ENCODE results near the gene IL34. TPM values are rescaled to one million over a fixed set of nuclear protein-coding genes. Genes with fewer than 3 reads are reported as not detected.
A peak's percentile ranks its signal among the peaks of the same experiment; 100 is the strongest.

IL34 gene
- polyA plus RNA-seq, 2 donors, result 22.9 to 32.7 TPM

- H3K4me3 ChIP-seq (ENCODE audit: low read depth in 1 of 2, low read length in 2 of 2), result no peak overlapping the region
- WGBS, 2 donors, result 45 to 46% methylated on average over 35 of the region's 35 CpGs
- peak overlapping the region in 1 of 2 donors; percentile 18 for H3K27ac ChIP-seq (ENCODE audit: low read depth in 2 of 2, low read length in 1 of 2)
Observed at GRCh38 chr16:70653809-70654771, 7.7 kb downstream of the IL34 start.

DNA sequence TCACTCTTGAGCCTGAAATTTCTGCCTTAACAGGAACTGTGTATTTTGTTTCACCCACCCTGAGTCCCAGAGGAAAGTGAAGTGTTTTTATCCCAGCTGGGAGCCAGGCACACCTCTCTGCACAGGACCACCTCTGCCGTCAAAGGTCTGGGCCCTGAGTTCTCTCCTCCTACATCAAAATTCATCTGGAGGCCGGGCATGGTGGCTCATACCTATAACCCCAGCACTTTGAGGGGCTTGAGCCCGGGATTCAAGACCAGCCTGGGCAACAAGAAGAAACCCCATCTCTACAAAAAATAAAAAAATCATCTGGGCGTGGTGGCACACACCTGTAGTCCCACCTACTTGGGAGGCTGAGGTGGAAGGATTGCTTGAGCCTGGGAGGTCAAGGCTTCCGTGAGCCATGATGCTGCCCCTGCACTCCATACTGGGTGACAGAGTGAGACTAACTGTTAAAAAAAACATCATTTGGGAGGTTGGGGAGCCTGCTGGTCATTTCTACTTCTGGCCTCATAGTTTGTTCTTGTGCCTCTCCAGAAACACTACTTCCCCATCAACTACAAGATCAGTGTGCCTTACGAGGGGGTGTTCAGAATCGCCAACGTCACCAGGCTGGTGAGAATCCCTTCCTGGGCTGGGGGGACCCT is 9.8 kb downstream of the IL34 start:
- H3K27me3 ChIP-seq (ENCODE audit: control insufficient read depth in 1 of 2, insufficient read depth in 2 of 2, low read length in 2 of 2), result no peaks in the 10 kb centered on the region
- WGBS, 2 donors, result 81 to 86% methylated on average over 8 of the region's 8 CpGs
- H3K4me1 ChIP-seq (ENCODE audit: control insufficient read depth in 2 of 2, insufficient read depth in 2 of 2, low read length in 1 of 2), result peaks cover 2 to 7% of the 10 kb centered on the region in 2 donors
- H3K4me3 ChIP-seq (ENCODE audit: low read depth in 1 of 2, low read length in 2 of 2), result no peak overlapping the region
- H3K9me3 ChIP-seq (ENCODE audit: control insufficient read depth in 2 of 2, insufficient read depth in 1 of 2, low read depth in 1 of 2, low read length in 1 of 2), result no peaks in the 10 kb centered on the region
- H3K27ac ChIP-seq (ENCODE audit: low read depth in 2 of 2, low read length in 1 of 2), result no peak overlapping the region
- H3K36me3 ChIP-seq (ENCODE audit: control insufficient read depth in 2 of 2, insufficient read depth in 2 of 2, low read length in 1 of 2), result peaks cover 0 to 16% of the 10 kb centered on the region in 2 donors

More at GRCh38 chr16:70653809-70654771, 7.7 kb downstream of the IL34 start:
- no peaks in the 10 kb centered on the region for H3K27me3 ChIP-seq (ENCODE audit: control insufficient read depth in 1 of 2, insufficient read depth in 2 of 2, low read length in 2 of 2)
- H3K9me3 ChIP-seq (ENCODE audit: control insufficient read depth in 2 of 2, insufficient read depth in 1 of 2, low read depth in 1 of 2, low read length in 1 of 2), result no peaks in the 10 kb centered on the region
- H3K36me3 ChIP-seq (ENCODE audit: control insufficient read depth in 2 of 2, insufficient read depth in 2 of 2, low read length in 1 of 2), result peaks cover 0 to 13% of the 10 kb centered on the region in 2 donors
- peaks cover 4 to 14% of the 10 kb centered on the region in 2 donors for H3K4me1 ChIP-seq (ENCODE audit: control insufficient read depth in 2 of 2, insufficient read depth in 2 of 2, low read length in 1 of 2)

- no peaks in the 10 kb centered on the region for H3K27me3 ChIP-seq (ENCODE audit: control insufficient read depth in 1 of 2, insufficient read depth in 2 of 2, low read length in 2 of 2)
- H3K4me3 ChIP-seq (ENCODE audit: low read depth in 1 of 2, low read length in 2 of 2), result no peak overlapping the region
- WGBS, 2 donors, result 73 to 75% methylated on average over 22 of the region's 22 CpGs
- H3K27ac ChIP-seq (ENCODE audit: low read depth in 2 of 2, low read length in 1 of 2), result no peak overlapping the region
- H3K9me3 ChIP-seq (ENCODE audit: control insufficient read depth in 2 of 2, insufficient read depth in 1 of 2, low read depth in 1 of 2, low read length in 1 of 2), result no peaks in the 10 kb centered on the region
- peaks cover 0 to 16% of the 10 kb centered on the region in 2 donors for H3K36me3 ChIP-seq (ENCODE audit: control insufficient read depth in 2 of 2, insufficient read depth in 2 of 2, low read length in 1 of 2)
- peaks cover 2 to 5% of the 10 kb centered on the region in 2 donors for H3K4me1 ChIP-seq (ENCODE audit: control insufficient read depth in 2 of 2, insufficient read depth in 2 of 2, low read length in 1 of 2)
Observed at GRCh38 chr16:70656712-70657263, 10.4 kb downstream of the IL34 start.

GRCh38 chr16:70657956-70658355 is 11.6 kb downstream of the IL34 start:
- WGBS, 2 donors, result 67 to 77% methylated on average over 7 of the region's 7 CpGs

GRCh38 chr16:70658921-70659320 is 12.6 kb downstream of the IL34 start:
- H3K4me3 ChIP-seq (ENCODE audit: low read depth in 1 of 2, low read length in 2 of 2), result no peak overlapping the region
- H3K27ac ChIP-seq (ENCODE audit: low read depth in 2 of 2, low read length in 1 of 2), result no peak overlapping the region
- WGBS, 2 donors, result 81 to 87% methylated on average over 5 of the region's 5 CpGs
- H3K4me1 ChIP-seq (ENCODE audit: control insufficient read depth in 2 of 2, insufficient read depth in 2 of 2, low read length in 1 of 2), result peaks cover 2 to 5% of the 10 kb centered on the region in 2 donors
- H3K27me3 ChIP-seq (ENCODE audit: control insufficient read depth in 1 of 2, insufficient read depth in 2 of 2, low read length in 2 of 2), result no peaks in the 10 kb centered on the region
- H3K36me3 ChIP-seq (ENCODE audit: control insufficient read depth in 2 of 2, insufficient read depth in 2 of 2, low read length in 1 of 2), result peaks cover 0 to 24% of the 10 kb centered on the region in 2 donors
- H3K9me3 ChIP-seq (ENCODE audit: control insufficient read depth in 2 of 2, insufficient read depth in 1 of 2, low read depth in 1 of 2, low read length in 1 of 2), result no peaks in the 10 kb centered on the region

More at GRCh38 chr16:70657956-70658355, 11.6 kb downstream of the IL34 start:
- H3K4me1 ChIP-seq (ENCODE audit: control insufficient read depth in 2 of 2, insufficient read depth in 2 of 2, low read length in 1 of 2), result peaks cover 2 to 5% of the 10 kb centered on the region in 2 donors
- peaks cover 0 to 16% of the 10 kb centered on the region in 2 donors for H3K36me3 ChIP-seq (ENCODE audit: control insufficient read depth in 2 of 2, insufficient read depth in 2 of 2, low read length in 1 of 2)
- no peak overlapping the region for H3K4me3 ChIP-seq (ENCODE audit: low read depth in 1 of 2, low read length in 2 of 2)
- H3K27me3 ChIP-seq (ENCODE audit: control insufficient read depth in 1 of 2, insufficient read depth in 2 of 2, low read length in 2 of 2), result no peaks in the 10 kb centered on the region
- H3K27ac ChIP-seq (ENCODE audit: low read depth in 2 of 2, low read length in 1 of 2), result no peak overlapping the region
- no peaks in the 10 kb centered on the region for H3K9me3 ChIP-seq (ENCODE audit: control insufficient read depth in 2 of 2, insufficient read depth in 1 of 2, low read depth in 1 of 2, low read length in 1 of 2)

- WGBS, 2 donors, result 77 to 78% methylated on average over 12 of the region's 12 CpGs
- Histone ChIP-seq H3K9me3 (ENCODE audit: control insufficient read depth in 2 of 2, insufficient read depth in 1 of 2, low read depth in 1 of 2, low read length in 1 of 2) (no peaks in the 10 kb centered on the region), H3K4me3 (ENCODE audit: low read depth in 1 of 2, low read length in 2 of 2) (no peak overlapping the region), H3K27ac (ENCODE audit: low read depth in 2 of 2, low read length in 1 of 2) (no peak overlapping the region), H3K4me1 (ENCODE audit: control insufficient read depth in 2 of 2, insufficient read depth in 2 of 2, low read length in 1 of 2) (peaks cover 0 to under 1% of the 10 kb centered on the region in 2 donors), H3K27me3 (ENCODE audit: control insufficient read depth in 1 of 2, insufficient read depth in 2 of 2, low read length in 2 of 2) (no peaks in the 10 kb centered on the region), H3K36me3 (ENCODE audit: control insufficient read depth in 2 of 2, insufficient read depth in 2 of 2, low read length in 1 of 2) (peaks cover 0 to 29% of the 10 kb centered on the region in 2 donors)
Observed at GRCh38 chr16:70659546-70659945, 13.2 kb downstream of the IL34 start.

DNA sequence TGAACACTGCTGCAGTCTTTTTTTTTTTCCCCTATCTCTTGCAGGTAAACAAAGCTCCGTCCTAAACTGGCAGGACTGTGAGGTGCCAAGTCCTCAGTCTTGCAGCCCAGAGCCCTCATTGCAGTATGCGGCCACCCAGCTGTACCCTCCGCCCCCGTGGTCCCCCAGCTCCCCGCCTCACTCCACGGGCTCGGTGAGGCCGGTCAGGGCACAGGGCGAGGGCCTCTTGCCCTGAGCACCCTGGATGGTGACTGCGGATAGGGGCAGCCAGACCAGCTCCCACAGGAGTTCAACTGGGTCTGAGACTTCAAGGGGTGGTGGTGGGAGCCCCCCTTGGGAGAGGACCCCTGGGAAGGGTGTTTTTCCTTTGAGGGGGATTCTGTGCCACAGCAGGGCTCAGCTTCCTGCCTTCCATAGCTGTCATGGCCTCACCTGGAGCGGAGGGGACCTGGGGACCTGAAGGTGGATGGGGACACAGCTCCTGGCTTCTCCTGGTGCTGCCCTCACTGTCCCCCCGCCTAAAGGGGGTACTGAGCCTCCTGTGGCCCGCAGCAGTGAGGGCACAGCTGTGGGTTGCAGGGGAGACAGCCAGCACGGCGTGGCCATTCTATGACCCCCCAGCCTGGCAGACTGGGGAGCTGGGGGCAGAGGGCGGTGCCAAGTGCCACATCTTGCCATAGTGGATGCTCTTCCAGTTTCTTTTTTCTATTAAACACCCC is 13.8 kb downstream of the IL34 start:
- Histone ChIP-seq H3K9me3 (ENCODE audit: control insufficient read depth in 2 of 2, insufficient read depth in 1 of 2, low read depth in 1 of 2, low read length in 1 of 2) (no peaks in the 10 kb centered on the region), H3K36me3 (ENCODE audit: control insufficient read depth in 2 of 2, insufficient read depth in 2 of 2, low read length in 1 of 2) (peaks cover 0 to 33% of the 10 kb centered on the region in 2 donors), H3K4me1 (ENCODE audit: control insufficient read depth in 2 of 2, insufficient read depth in 2 of 2, low read length in 1 of 2) (no peaks in the 10 kb centered on the region), H3K4me3 (ENCODE audit: low read depth in 1 of 2, low read length in 2 of 2) (no peak overlapping the region), H3K27ac (ENCODE audit: low read depth in 2 of 2, low read length in 1 of 2) (no peak overlapping the region), H3K27me3 (ENCODE audit: control insufficient read depth in 1 of 2, insufficient read depth in 2 of 2, low read length in 2 of 2) (no peaks in the 10 kb centered on the region)
- 69 to 75% methylated on average over 16 of the region's 16 CpGs for WGBS, 2 donors

- no peaks in the 10 kb centered on the region for H3K9me3 ChIP-seq (ENCODE audit: control insufficient read depth in 2 of 2, insufficient read depth in 1 of 2, low read depth in 1 of 2, low read length in 1 of 2)
- H3K27ac ChIP-seq (ENCODE audit: low read depth in 2 of 2, low read length in 1 of 2), result no peak overlapping the region
- H3K27me3 ChIP-seq (ENCODE audit: control insufficient read depth in 1 of 2, insufficient read depth in 2 of 2, low read length in 2 of 2), result no peaks in the 10 kb centered on the region
- H3K4me3 ChIP-seq (ENCODE audit: low read depth in 1 of 2, low read length in 2 of 2), result no peak overlapping the region
- 49 to 50% methylated on average over 6 to 7 of the region's 7 CpGs for WGBS, 2 donors
- H3K4me1 ChIP-seq (ENCODE audit: control insufficient read depth in 2 of 2, insufficient read depth in 2 of 2, low read length in 1 of 2), result no peaks in the 10 kb centered on the region
- H3K36me3 ChIP-seq (ENCODE audit: control insufficient read depth in 2 of 2, insufficient read depth in 2 of 2, low read length in 1 of 2), result peaks cover 4 to 40% of the 10 kb centered on the region in 2 donors
Observed at GRCh38 chr16:70660672-70661350, 14.5 kb downstream of the IL34 start.

Measured in esophagus (tissue), 2 donors.